GM19438 (cell line): ENCODE data around the gene ANXA9.
A peak's percentile ranks its signal among the peaks of the same experiment; 100 is the strongest.

Experiments used
- ATAC-seq: cut with Tn5 transposase; IDR thresholded peaks from one replicate; pipeline ENCODE4 v1.9.1; 2021; ENCODE audit warnings: low read depth; ENCODE audit not compliant: unreplicated experiment

ANXA9 gene

DNA sequence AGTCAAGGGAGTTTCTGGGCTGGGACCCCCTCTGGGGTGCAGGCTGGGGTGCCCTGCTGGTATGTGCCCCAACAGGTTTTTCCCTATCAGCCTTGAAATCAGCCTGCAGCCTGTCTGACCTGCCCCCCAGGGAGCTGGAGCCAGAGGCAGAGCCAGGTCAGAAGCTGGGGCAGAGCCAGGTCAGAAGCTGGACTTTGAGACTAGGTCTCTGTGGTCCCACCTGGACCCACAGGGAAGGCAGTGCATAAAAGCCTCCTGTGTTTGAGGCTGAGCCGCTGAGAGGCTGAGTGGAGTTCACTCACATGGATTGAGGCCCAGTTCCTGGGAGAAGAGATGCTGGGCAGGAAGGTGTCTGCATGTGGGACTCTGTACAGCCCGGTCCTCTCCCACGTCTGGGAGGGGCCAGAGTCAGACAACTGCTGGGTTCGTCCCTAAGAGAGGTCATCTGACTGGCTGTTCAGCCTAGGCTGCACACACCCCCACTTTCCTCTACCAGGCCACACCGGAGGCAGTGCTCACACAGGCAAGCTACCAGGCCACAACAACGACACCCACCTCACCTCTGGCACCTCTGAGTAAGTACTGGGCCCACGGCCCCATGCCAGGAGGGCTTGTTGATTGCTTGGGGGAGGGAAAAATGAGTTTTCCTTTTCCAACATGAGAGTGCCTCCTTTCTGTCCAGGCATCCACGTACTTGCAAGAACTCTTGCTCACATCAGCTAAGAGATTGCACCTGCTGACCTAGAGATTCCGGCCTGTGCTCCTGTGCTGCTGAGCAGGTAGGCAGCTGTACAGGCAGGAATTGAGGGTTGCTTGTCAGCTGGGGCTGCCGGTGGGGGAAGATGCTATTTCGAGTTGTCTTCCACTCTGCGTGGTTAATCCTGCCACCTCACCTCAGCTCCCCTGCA, at the start of gene ANXA9:
ANXA9 (plus strand) TSS at position 488 of the 908 bp plus-strand sequence. CDS start 814 bp downstream, outside the sequence.
- no peak for ATAC-seq

DNA sequence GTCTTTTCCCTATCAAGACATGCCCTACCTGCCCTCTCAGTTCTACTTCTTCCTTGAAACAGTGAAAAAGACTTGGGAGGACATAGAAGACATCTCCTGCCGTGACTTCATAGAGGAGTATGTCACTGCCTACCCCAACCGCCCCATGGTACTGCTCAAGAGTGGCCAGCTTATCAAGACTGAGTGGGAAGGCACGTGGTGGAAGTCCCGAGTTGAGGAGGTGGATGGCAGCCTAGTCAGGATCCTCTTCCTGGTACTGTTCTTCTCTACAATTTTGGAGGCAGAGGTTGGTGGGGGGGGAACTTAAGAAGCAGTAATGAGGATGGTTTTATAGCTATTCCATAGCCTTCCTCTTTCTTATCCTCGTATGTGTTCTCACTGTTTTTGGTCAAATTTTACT, 37.2 kb upstream of the ANXA9 start:
- no peak for ATAC-seq

- ATAC-seq = no peak
Observed at GRCh38 chr1:150954708-150955107, 27.4 kb upstream of the ANXA9 start.

GRCh38 chr1:150955280-150955679, 26.8 kb upstream of the ANXA9 start:
- no peak for ATAC-seq

DNA sequence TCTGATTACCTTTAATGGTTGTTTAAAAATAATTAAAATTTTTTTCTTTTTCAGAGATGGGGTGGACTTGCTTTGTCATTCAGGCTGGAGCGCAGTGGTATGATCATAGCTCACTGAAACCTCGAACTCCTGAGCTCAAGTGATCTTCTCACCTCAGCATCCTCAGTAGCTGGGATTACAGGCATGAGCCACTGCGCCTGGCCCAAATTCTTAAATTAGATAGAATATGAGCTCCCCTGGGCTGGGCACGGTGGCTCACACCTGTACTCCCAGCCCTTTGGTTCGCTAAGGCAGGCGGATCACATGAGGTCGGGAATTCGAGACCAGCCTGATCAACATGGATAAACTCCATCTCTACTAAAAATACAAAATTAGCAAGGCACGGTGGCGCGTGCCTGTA, 24.4 kb upstream of the ANXA9 start:
- no peak for ATAC-seq

GRCh38 chr1:150960646-150961045, 21.4 kb upstream of the ANXA9 start:
- ATAC-seq = no peak

- no peak for ATAC-seq
Observed at GRCh38 chr1:150961756-150962155, 20.3 kb upstream of the ANXA9 start.

- ATAC-seq = no peak
Observed at GRCh38 chr1:150963321-150964163, 18.6 kb upstream of the ANXA9 start.

GRCh38 chr1:150964164-150964489, 18.0 kb upstream of the ANXA9 start:
- ATAC-seq = no peak

GRCh38 chr1:150965605-150966004, 16.5 kb upstream of the ANXA9 start:
- ATAC-seq = no peak

DNA sequence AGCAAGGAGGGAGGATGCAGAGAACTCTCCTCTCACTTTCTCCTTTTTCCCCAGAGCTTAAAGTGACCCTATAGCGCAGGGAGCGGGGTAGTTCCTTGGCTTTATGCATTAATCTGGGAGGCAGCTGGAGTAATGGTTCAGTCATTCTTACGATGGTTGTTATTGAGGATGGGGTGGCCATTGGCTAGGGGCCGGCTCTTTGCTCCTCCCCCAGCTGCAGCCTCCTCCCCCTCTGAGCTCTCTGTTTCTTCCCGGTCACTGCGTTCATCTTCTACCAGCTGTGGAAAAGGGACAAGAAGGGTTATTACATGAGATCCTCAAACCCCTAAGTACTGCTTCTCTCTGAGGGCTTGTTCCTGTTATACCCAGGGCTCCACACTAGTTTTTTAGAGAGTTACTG, 16.1 kb upstream of the ANXA9 start:
- no peak for ATAC-seq

DNA sequence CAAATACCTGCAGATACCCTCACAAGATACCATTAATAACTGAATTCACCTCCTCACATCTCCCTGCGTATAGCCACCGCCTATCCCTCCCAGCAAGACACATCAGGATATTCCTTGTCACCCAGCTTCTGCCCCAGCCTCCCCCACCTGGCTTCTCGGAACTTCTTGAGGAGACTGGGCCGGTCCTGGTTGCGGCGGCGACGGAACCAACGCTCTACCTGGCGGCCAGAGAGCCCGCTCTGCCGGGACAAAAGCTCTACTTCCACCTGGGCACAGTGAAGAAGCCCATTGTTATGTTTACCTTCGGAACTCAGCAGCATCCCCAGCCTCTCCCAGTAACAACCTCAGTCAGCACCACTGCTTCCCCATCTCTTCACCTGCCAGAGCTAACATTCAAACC, 14.2 kb upstream of the ANXA9 start:
- no peak for ATAC-seq

- ATAC-seq = no peak
Observed at GRCh38 chr1:150968491-150968890, 13.6 kb upstream of the ANXA9 start.

GRCh38 chr1:150969626-150970025, 12.5 kb upstream of the ANXA9 start:
- ATAC-seq = no peak

- ATAC-seq = no peak
Observed at GRCh38 chr1:150970808-150971582, 11.1 kb upstream of the ANXA9 start.

DNA sequence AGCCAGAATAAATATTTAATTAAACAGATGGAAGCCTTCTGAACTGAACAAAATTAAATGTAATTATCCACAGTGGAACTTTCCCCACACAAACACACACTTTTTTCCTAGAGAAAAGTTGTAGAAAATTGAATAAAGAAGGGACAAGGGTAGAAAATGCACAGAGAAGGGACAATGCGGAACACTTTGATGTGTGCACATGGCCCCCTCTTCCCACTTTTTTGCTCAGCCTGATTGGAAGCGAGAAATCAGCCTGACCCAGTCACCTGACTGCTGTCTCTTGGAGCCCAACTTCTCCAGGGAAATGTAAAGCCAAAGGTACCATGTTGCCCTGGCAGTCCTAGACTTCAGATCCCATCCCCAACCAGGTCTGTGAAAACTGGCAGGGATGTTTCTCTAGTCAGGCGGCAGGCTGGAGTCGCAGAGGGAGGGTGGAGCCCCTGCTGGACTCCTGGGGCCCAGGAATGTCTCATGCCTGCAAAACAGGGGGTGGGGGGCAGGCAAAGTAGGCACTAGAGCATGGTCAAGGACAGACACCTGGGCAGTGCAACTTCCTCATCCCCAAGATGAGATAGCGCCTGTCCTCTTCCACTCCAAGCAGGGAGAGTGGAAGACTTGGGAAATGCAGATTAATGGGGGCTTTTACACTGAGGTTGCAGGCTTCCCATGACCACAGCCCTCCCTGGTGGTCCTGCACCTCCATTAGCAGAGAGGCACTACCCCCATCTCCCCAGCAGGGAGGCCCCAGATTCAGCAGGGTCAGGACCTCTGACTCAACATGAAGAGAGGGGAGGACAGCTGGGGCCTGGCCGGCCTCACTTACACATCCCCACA, 10.3 kb upstream of the ANXA9 start:
- no peak for ATAC-seq

DNA sequence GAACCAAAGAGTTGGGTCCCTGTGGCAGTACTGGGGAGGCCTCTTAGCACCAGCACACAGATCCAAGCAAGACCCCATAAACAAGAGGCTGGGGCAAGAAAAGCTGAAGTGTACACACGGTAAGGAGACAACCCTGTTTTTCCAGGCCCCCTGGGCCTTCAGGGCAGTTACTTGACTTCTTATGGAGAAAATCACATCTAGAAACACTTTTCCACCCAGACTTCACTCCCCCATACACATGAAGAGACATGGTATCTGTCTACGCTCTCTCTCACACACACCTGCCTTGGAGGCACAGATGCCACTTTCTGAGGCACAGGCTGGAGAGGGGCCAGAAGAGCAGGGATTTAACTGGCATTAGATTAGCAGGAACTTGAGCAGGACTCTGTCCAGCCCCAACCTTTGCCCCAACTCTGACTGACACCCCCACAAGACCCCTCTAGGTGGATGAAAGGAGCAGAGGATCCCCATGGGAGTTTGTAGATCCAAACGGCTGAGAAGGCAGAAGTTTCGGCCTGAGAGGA, 9.6 kb upstream of the ANXA9 start:
- ATAC-seq = no peak

GRCh38 chr1:150973258-150973835, 8.7 kb upstream of the ANXA9 start:
- no peak for ATAC-seq

GRCh38 chr1:150973836-150974579, 8.1 kb upstream of the ANXA9 start:
- ATAC-seq = peak; percentile 37
